GM21515 (cell line): Measurements from ENCODE around the gene PPEF1.

ENCODE experiments used
- ATAC-seq: cut with Tn5 transposase; IDR thresholded peaks from one replicate; pipeline ENCODE4 v1.9.1; 2021; ENCODE audit not compliant: unreplicated experiment

The PPEF1 gene

GRCh38 chrX:18877469-18877868, 170.0 kb downstream of the PPEF1 start:
- no peak for ATAC-seq
